HUES64 (cell line): ENCODE measurements around the gene MTHFR. TPM values are rescaled to one million over a fixed set of nuclear protein-coding genes. Genes with fewer than 3 reads are reported as not detected.

ENCODE experiments used
- H3K27ac ChIP-seq: 2 replicates; pipeline ENCODE4 v1.7.0; 2013; ENCODE audit warnings: low read depth, low read length, inconsistent platforms
- H3K27me3 ChIP-seq: 2 replicates; pipeline ENCODE4 v1.6.1; 2013; ENCODE audit warnings: mild to moderate bottlenecking, low read length; ENCODE audit not compliant: insufficient read depth
- H3K36me3 ChIP-seq: 2 replicates; pipeline ENCODE4 v1.6.1; 2013; ENCODE audit warnings: mild to moderate bottlenecking, low read length; ENCODE audit not compliant: insufficient read depth
- H3K4me1 ChIP-seq: 2 replicates; pipeline ENCODE4 v1.6.1; 2013; ENCODE audit warnings: mild to moderate bottlenecking, low read length, moderate library complexity; ENCODE audit not compliant: insufficient read depth
- H3K4me3 ChIP-seq: 2 replicates; pipeline ENCODE4 v1.5.1; 2013; ENCODE audit warnings: mild to moderate bottlenecking, low read length, moderate library complexity
- H3K9ac ChIP-seq: 2 replicates; pipeline ENCODE4 v1.6.1; 2013; ENCODE audit warnings: mild to moderate bottlenecking, low read depth, low read length
- H3K9me3 ChIP-seq: 2 replicates; pipeline ENCODE4 v1.6.1; 2013; ENCODE audit warnings: low read depth, low read length; ENCODE audit not compliant: insufficient read depth
- WGBS: fragments of 150-250, 120-280 bp; methylation state at CpG from one replicate; pipeline ENCODE4 v1.1.7; 2013; ENCODE audit warnings: missing lambda C conversion rate; 5-methylcytosine and 5-hydroxymethylcytosine counted together
- polyA plus RNA-seq, 2 experiments: library from polyadenylated mRNA; stranded (reverse); fragments of 50-300 nt; gene quantifications; one replicate each; pipeline ENCODE4 v1.2.3, GENCODE V29; 2013

The MTHFR gene
- 9.0 TPM for polyA plus RNA-seq (2013, experiment 1 of 2)
- 9.3 TPM for polyA plus RNA-seq (2013, experiment 2 of 2)

GRCh38 chr1:11805422-11806306, at the start of gene MTHFR, which contains the start of gene CLCN6:
Gene MTHFR, minus strand, starts transcription at chr1:11805964. Its CDS starts 2,848 bp downstream, at chr1:11803116.
Gene CLCN6, plus strand, starts transcription at chr1:11806191. Its CDS starts 72 bp downstream, at chr1:11806263.
- H3K27me3 ChIP-seq: no peaks in the 10 kb centered on the region
- peak within 1 kb of the TSS; percentile 86 for H3K4me3 ChIP-seq
- H3K4me1 ChIP-seq: peaks cover 15% of the 10 kb centered on the region
- no peaks in the 10 kb centered on the region for H3K9me3 ChIP-seq
- WGBS: under 1% methylated on average over 72 of the region's 72 CpGs
- peaks cover 44% of the 10 kb centered on the region for H3K36me3 ChIP-seq
- peak within 1 kb of the TSS; percentile 65 for H3K9ac ChIP-seq
- H3K27ac ChIP-seq: peak within 1 kb of the TSS; percentile 94

GRCh38 chr1:11855430-11855829, 49.7 kb upstream of the MTHFR start:
- Histone ChIP-seq H3K36me3 (no peaks in the 10 kb centered on the region), H3K27me3 (peaks cover 36% of the 10 kb centered on the region), H3K9ac (no peak overlapping the region), H3K27ac (no peak overlapping the region), H3K4me3 (no peak overlapping the region), H3K4me1 (no peaks in the 10 kb centered on the region), H3K9me3 (no peaks in the 10 kb centered on the region)
- 86% methylated on average over 8 of the region's 8 CpGs for WGBS

DNA sequence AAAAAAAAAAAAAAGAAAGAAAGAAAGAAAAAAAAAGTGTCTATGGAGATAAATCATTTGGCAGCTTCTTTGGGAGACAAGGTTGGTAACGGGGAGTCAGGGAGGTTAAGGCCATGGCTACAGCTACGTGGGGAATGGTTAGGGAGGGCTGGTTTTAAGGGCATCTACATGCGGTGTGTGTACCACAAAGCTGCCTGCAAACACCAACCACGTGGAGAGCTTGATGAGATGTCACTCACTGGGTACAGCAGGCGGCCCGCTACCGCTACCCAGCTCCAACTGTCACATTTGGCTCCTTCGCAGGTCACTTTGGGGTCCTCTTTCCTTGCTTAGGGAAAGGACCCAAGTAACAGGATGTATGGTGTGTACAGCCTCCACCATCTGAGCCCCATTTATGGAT, 48.8 kb upstream of the MTHFR start:
- WGBS: 78% methylated on average over 8 of the region's 8 CpGs
- no peaks in the 10 kb centered on the region for H3K4me1 ChIP-seq
- H3K27me3 ChIP-seq: peaks cover 30% of the 10 kb centered on the region

DNA sequence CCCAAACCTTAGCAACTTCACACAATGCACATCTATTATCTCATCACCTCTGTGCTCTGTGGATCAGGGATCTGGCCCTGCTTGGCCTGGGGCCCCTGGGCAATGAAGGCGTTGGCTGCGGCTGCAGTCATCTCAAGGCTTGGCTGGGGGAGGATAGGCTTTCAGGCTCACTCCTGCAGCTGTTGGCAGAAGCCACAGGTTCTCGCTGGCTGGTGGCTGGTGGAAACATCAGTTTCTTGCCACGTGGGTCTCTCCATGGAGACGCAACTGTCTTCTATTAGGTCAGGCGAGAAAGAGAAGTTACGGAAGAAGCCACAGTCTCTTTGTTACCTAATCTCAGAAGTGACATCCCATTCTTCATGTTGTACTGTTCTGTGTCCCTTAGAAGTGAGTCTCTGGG, 45.4 kb upstream of the MTHFR start:
- no peak overlapping the region for H3K9ac ChIP-seq
- 88% methylated on average over 7 of the region's 7 CpGs for WGBS
- no peak overlapping the region for H3K27ac ChIP-seq
- 0 out of 2 replicates have a peak, but pooled peaks cover 5% of the 10 kb centered on the region for H3K36me3 ChIP-seq
- no peak overlapping the region for H3K4me3 ChIP-seq
- no peaks in the 10 kb centered on the region for H3K9me3 ChIP-seq
- no peaks in the 10 kb centered on the region for H3K4me1 ChIP-seq
- no peaks in the 10 kb centered on the region for H3K27me3 ChIP-seq

More for the DNA sequence above, 48.8 kb upstream of the MTHFR start:
- no peak overlapping the region for H3K9ac ChIP-seq
- no peak overlapping the region for H3K4me3 ChIP-seq
- H3K36me3 ChIP-seq: no peaks in the 10 kb centered on the region
- H3K9me3 ChIP-seq: no peaks in the 10 kb centered on the region
- no peak overlapping the region for H3K27ac ChIP-seq

DNA sequence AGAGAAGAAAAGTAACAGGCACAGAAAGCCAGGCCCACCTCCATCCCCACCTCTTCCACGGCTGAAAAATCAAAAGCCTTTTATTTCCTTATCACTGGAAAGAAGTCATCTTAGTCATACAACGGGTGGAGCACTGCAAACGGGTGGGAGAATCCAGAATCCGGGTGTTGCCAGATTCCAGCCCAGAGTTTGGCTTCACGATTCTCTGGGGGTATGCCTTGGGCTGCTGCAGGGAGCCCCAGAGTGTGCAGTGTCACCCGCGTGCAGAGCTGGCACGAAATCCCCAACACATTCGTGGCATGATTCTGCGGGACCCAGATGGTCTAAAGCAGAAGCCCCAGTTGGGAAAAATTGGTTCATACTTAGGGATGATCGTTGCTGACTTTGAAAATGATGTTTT, 44.4 kb upstream of the MTHFR start:
- H3K27ac ChIP-seq: no peak overlapping the region
- H3K4me3 ChIP-seq: no peak overlapping the region
- WGBS: 78% methylated on average over 11 of the region's 11 CpGs
- H3K9ac ChIP-seq: no peak overlapping the region
- H3K36me3 ChIP-seq: peaks cover 9% of the 10 kb centered on the region; the same call in 1 of the 2 replicates
- no peaks in the 10 kb centered on the region for H3K27me3 ChIP-seq
- no peaks in the 10 kb centered on the region for H3K9me3 ChIP-seq
- H3K4me1 ChIP-seq: no peaks in the 10 kb centered on the region

GRCh38 chr1:11848373-11848700, 42.6 kb upstream of the MTHFR start:
- 92% methylated on average over 9 of the region's 9 CpGs for WGBS
- Histone ChIP-seq H3K9me3 (no peaks in the 10 kb centered on the region), H3K9ac (no peak overlapping the region), H3K36me3 (peaks cover 23% of the 10 kb centered on the region), H3K27ac (no peak overlapping the region), H3K27me3 (no peaks in the 10 kb centered on the region), H3K4me3 (no peak overlapping the region), H3K4me1 (no peaks in the 10 kb centered on the region)

GRCh38 chr1:11847667-11848372, 42.1 kb upstream of the MTHFR start, which contains the start of gene NPPA:
Gene NPPA, minus strand, starts transcription at chr1:11847783. Its CDS starts 99 bp downstream, at chr1:11847684.
- H3K27ac ChIP-seq: no peak within 1 kb of the TSS
- 93% methylated on average over 17 of the region's 18 CpGs for WGBS
- H3K27me3 ChIP-seq: no peaks in the 10 kb centered on the region
- no peaks in the 10 kb centered on the region for H3K4me1 ChIP-seq
- H3K9ac ChIP-seq: no peak within 1 kb of the TSS
- no peak within 1 kb of the TSS for H3K4me3 ChIP-seq
- H3K9me3 ChIP-seq: no peaks in the 10 kb centered on the region
- peaks cover 25% of the 10 kb centered on the region for H3K36me3 ChIP-seq

DNA sequence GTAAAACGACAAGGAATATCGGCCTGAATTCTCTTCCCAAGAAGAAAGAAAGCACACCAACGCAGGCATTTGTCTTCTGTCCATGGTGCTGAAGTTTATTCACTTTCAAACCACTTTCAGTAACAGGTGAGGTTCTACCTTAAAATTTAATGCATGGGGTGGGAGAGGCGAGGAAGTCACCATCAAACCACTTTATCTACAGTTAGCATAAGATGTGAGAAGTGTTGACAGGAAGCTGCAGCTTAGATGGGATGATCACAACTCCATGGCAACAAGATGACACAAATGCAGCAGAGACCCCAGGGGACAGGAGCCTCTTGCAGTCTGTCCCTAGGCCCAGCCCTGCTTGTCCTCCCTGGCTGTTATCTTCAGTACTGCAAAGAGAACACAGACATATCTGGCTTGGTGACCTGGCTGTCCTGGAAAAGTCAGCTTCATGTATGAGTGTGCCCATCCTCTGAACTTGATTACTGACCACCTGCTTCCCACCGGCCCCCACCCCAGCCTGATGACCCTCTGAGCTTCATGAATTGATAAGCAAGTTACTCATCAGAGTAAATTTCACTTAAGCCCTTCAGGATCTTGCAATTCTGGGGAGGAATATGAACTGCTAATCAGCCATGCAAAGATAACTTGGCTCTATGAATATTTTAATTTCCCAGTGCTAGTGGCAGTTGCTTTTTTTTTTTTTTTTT, 40.0 kb upstream of the MTHFR start:
- H3K9ac ChIP-seq: no peak overlapping the region
- H3K9me3 ChIP-seq: no peaks in the 10 kb centered on the region
- no peak overlapping the region for H3K4me3 ChIP-seq
- H3K4me1 ChIP-seq: no peaks in the 10 kb centered on the region
- WGBS: 86% methylated on average over 3 of the region's 5 CpGs
- H3K36me3 ChIP-seq: peaks cover 46% of the 10 kb centered on the region
- no peak overlapping the region for H3K27ac ChIP-seq
- no peaks in the 10 kb centered on the region for H3K27me3 ChIP-seq

DNA sequence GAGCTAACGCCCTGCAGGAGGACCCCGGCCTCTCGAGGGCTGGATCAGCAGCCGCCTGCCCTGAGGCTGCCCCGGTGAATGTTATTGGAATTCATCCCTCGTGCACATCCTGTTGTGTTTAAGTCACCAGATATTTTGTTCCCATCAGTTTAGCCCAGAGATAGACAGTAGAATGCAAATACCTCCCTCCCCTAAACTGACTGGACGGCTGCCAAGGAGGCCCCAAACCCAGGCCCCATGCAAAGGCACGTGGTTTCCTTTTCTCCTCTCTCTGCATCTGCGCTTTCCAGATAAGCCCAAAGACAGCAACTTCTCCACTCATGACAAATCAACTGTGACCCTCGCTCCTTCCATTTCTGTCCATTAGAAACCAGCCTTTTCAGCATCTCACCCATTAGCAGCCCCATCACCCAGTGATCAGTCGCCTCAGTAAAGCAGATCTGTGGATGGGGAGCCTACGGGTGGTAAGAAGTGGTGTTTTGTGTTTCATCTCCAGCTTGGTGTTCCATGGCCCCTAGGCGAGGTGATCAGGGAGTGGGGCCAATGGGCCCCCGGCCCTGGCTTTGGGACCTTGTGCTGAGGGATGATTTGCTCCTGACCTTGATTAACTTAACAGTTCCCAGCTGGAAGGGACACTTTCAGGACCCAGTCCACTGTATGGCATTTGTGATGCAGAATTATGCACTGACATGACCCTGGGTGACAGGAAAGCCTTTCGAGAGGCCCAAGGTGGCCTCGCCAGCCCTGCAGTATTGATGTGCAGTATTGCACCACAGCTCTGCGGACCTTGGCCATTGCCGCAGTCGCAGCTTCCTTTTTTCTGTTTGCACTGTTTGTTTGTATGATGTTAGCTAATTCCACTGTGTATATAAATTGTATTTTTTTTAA, 36.6 kb upstream of the MTHFR start:
- no peak overlapping the region for H3K4me3 ChIP-seq
- peaks cover 78% of the 10 kb centered on the region for H3K36me3 ChIP-seq
- no peaks in the 10 kb centered on the region for H3K4me1 ChIP-seq
- H3K9me3 ChIP-seq: no peaks in the 10 kb centered on the region
- WGBS: 92% methylated on average over 19 of the region's 19 CpGs
- H3K27ac ChIP-seq: no peak overlapping the region
- H3K9ac ChIP-seq: no peak overlapping the region
- H3K27me3 ChIP-seq: no peaks in the 10 kb centered on the region
